ENCODE data around the gene LPO.

The LPO gene

GRCh38 chr17:58215685-58216084 is 22.7 kb upstream of the LPO start:
- no peak overlapping the region for H3K4me3 Mint-ChIP-seq
- peaks cover 24% of the 10 kb centered on the region for H3K4me1 Mint-ChIP-seq
- H3K27ac Mint-ChIP-seq, result no peak overlapping the region
- no peaks in the 10 kb centered on the region for H3K9me3 Mint-ChIP-seq
- DNase-seq (no peak), ATAC-seq (no peak)
- no peaks in the 10 kb centered on the region for H3K27me3 Mint-ChIP-seq
- peaks cover 10% of the 10 kb centered on the region for H3K36me3 Mint-ChIP-seq (ENCODE audit: low read depth)

GRCh38 chr17:58217766-58218165 is 20.6 kb upstream of the LPO start:
- H3K9me3 Mint-ChIP-seq, result no peaks in the 10 kb centered on the region
- H3K27me3 Mint-ChIP-seq, result no peaks in the 10 kb centered on the region
- H3K4me3 Mint-ChIP-seq, result peak overlapping the region; percentile 56
- H3K36me3 Mint-ChIP-seq (ENCODE audit: low read depth), result peaks cover 7% of the 10 kb centered on the region
- DNase-seq, result no peak
- no peak for ATAC-seq
- H3K4me1 Mint-ChIP-seq, result peaks cover 26% of the 10 kb centered on the region
- H3K27ac Mint-ChIP-seq, result peak overlapping the region; percentile 44

DNA sequence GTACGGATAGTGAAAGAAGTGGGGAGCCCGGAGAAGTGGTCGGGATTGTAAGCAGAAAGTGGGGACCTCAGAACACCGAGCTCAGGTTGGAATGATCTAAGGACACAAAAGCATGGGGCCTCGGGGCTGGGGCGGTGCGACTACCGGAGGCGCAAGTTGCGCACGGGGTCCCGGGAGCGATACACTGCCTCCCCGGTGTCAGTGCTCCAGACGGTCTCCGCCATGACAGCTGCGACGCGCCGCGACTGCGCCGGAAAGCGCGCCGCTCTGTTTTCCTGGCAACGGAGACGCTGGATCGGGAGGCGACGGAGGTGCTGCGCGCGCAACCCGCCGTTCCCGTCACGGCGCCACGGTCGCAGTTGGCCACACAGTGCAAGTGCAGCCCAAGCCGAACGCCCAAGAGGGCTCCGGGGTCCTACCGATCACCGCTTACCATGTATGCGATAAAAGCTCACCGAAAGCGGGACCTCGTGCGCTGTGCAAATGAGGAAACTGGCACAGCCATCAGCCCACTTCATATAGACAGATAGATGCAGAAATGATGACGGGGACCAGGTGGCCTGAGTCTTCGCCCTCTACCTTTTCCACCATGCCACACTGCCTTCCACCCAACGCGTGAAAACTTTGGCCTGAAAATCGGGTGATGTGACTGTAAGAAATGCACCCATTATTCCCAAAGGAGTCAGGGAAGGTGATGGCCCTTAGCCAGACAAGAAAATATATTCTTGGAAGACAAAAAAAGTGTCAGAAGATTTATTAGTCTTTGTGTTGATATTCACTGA is 19.2 kb upstream of the LPO start, which contains the start of gene MKS1:
Gene MKS1 (minus strand): TSS at position 249 of the 782 bp plus-strand sequence. CDS start 25 bp downstream, at position 224.
- DNase-seq (peak; percentile 97), ATAC-seq (peak; percentile 99)
- Mint-ChIP-seq H3K4me1 (peaks cover 29% of the 10 kb centered on the region), H3K27ac (peak within 1 kb of the TSS; percentile 92), H3K9me3 (no peaks in the 10 kb centered on the region), H3K27me3 (no peaks in the 10 kb centered on the region), H3K36me3 (ENCODE audit: low read depth) (peaks cover 5% of the 10 kb centered on the region), H3K4me3 (peak within 1 kb of the TSS; percentile 89)

GRCh38 chr17:58219789-58220183 is 18.6 kb upstream of the LPO start:
- ATAC-seq (no peak), DNase-seq (no peak)
- Mint-ChIP-seq H3K27ac (peak overlapping the region; percentile 92), H3K4me1 (peaks cover 33% of the 10 kb centered on the region), H3K27me3 (no peaks in the 10 kb centered on the region), H3K9me3 (no peaks in the 10 kb centered on the region), H3K36me3 (ENCODE audit: low read depth) (peaks cover 5% of the 10 kb centered on the region), H3K4me3 (peak overlapping the region; percentile 89)

- Mint-ChIP-seq H3K4me1 (peaks cover 19% of the 10 kb centered on the region), H3K4me3 (no peak overlapping the region), H3K27me3 (peaks cover 12% of the 10 kb centered on the region), H3K27ac (no peak overlapping the region), H3K36me3 (ENCODE audit: low read depth) (no peaks in the 10 kb centered on the region), H3K9me3 (no peaks in the 10 kb centered on the region)
- ATAC-seq (peak; percentile 69), DNase-seq (no peak)
These were observed 14.1 kb upstream of the LPO start for GRCh38 chr17:58224315-58224714.

DNA sequence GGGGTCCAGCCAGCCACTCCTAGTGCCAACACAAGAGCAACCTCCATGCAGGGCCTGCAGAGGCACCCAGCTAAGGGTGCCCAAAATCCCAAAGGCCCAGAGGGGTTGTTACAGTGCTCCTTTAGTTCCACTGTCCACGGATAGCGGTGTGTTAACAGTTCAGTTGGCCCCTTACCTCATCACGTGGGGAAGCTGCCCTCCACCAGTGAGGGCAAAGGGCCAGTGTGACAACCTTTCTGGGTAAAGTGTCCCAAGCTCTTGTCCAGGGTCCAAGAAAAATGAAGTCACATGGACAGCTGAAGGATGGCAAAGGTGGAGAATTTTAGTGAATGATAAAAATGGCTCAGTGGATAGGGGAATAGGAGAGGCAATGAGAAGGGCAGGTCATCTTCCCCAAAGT is 10.7 kb upstream of the LPO start:
- H3K27me3 Mint-ChIP-seq, result peaks cover 16% of the 10 kb centered on the region
- no peak overlapping the region for H3K27ac Mint-ChIP-seq
- ATAC-seq (no peak), DNase-seq (no peak)
- no peaks in the 10 kb centered on the region for H3K9me3 Mint-ChIP-seq
- no peaks in the 10 kb centered on the region for H3K36me3 Mint-ChIP-seq (ENCODE audit: low read depth)
- no peak overlapping the region for H3K4me3 Mint-ChIP-seq
- peaks cover 18% of the 10 kb centered on the region for H3K4me1 Mint-ChIP-seq

- ATAC-seq (no peak), DNase-seq (no peak)
- Mint-ChIP-seq H3K36me3 (ENCODE audit: low read depth) (no peaks in the 10 kb centered on the region), H3K27me3 (peaks cover 19% of the 10 kb centered on the region), H3K9me3 (no peaks in the 10 kb centered on the region), H3K27ac (no peak overlapping the region), H3K4me1 (peaks cover 23% of the 10 kb centered on the region), H3K4me3 (no peak overlapping the region)
These were observed 9.7 kb upstream of the LPO start for GRCh38 chr17:58228679-58229078.

DNA sequence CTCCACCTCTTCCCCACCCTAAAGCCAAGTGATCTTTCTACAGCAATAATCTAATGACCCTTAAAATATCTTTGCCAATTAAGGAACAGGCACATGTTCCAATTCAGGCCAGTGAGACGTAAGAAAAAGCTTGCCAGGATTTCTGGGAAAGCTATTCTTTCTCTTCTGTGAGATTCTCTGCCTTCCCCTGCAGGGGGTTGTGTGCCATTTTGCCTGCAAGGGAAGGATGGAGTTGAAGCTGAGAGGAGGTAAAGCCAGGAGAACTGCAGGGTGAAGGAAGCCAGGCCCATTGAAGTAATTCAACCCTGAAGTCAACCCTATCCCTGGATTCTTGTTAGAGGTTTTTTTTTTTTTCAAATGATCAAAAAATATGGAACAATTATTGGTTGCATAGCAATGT is 9.0 kb upstream of the LPO start:
- ATAC-seq (no peak), DNase-seq (no peak)
- no peak overlapping the region for H3K4me3 Mint-ChIP-seq
- no peak overlapping the region for H3K27ac Mint-ChIP-seq
- peaks cover 24% of the 10 kb centered on the region for H3K27me3 Mint-ChIP-seq
- peaks cover 19% of the 10 kb centered on the region for H3K4me1 Mint-ChIP-seq
- H3K36me3 Mint-ChIP-seq (ENCODE audit: low read depth), result no peaks in the 10 kb centered on the region
- no peaks in the 10 kb centered on the region for H3K9me3 Mint-ChIP-seq

GRCh38 chr17:58229881-58230280 is 8.5 kb upstream of the LPO start:
- Mint-ChIP-seq H3K9me3 (no peaks in the 10 kb centered on the region), H3K4me1 (peaks cover 16% of the 10 kb centered on the region)
- ATAC-seq, result no peak

GRCh38 chr17:58231641-58232040 is 6.7 kb upstream of the LPO start:
- Mint-ChIP-seq H3K4me1 (peaks cover 16% of the 10 kb centered on the region), H3K9me3 (no peaks in the 10 kb centered on the region), H3K4me3 (no peak overlapping the region), H3K27me3 (peaks cover 33% of the 10 kb centered on the region), H3K27ac (no peak overlapping the region), H3K36me3 (ENCODE audit: low read depth) (no peaks in the 10 kb centered on the region)
- ATAC-seq (no peak), DNase-seq (no peak)

More at GRCh38 chr17:58229881-58230280, 8.5 kb upstream of the LPO start:
- H3K27ac Mint-ChIP-seq, result no peak overlapping the region
- no peak for DNase-seq
- H3K4me3 Mint-ChIP-seq, result no peak overlapping the region
- no peaks in the 10 kb centered on the region for H3K36me3 Mint-ChIP-seq (ENCODE audit: low read depth)
- H3K27me3 Mint-ChIP-seq, result peaks cover 25% of the 10 kb centered on the region

- Mint-ChIP-seq H3K36me3 (ENCODE audit: low read depth) (no peaks in the 10 kb centered on the region), H3K9me3 (no peaks in the 10 kb centered on the region), H3K4me3 (no peak overlapping the region), H3K4me1 (peaks cover 16% of the 10 kb centered on the region), H3K27me3 (peaks cover 37% of the 10 kb centered on the region), H3K27ac (peak overlapping the region; percentile 47)
- DNase-seq (peak; percentile 36), ATAC-seq (peak; percentile 87)
These were observed 5.7 kb upstream of the LPO start for GRCh38 chr17:58232707-58233156.

DNA sequence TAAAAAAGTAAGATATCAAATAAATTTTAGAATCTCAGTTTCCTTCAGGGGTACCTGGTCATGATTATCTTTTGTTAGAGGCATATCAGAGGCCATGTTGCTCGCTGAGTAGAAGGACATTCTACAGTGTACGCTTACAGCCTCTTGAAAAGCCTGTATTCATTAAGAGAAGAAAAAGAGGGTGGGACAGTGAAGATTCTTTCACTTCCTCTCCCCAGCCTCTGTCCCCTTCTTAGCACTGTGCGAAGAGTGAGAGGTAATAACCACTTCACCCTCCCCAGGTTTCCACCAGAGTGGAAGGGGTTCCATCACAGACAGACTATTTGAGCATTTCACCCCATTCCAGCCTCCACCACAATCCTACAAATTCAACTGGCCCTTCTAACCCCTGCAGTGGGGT is 4.8 kb upstream of the LPO start:
- no peak for DNase-seq
- no peaks in the 10 kb centered on the region for H3K9me3 Mint-ChIP-seq
- H3K4me3 Mint-ChIP-seq, result no peak overlapping the region
- peaks cover 16% of the 10 kb centered on the region for H3K4me1 Mint-ChIP-seq
- H3K27me3 Mint-ChIP-seq, result peaks cover 38% of the 10 kb centered on the region
- H3K27ac Mint-ChIP-seq, result no peak overlapping the region
- H3K36me3 Mint-ChIP-seq (ENCODE audit: low read depth), result no peaks in the 10 kb centered on the region
- ATAC-seq, result no peak

DNA sequence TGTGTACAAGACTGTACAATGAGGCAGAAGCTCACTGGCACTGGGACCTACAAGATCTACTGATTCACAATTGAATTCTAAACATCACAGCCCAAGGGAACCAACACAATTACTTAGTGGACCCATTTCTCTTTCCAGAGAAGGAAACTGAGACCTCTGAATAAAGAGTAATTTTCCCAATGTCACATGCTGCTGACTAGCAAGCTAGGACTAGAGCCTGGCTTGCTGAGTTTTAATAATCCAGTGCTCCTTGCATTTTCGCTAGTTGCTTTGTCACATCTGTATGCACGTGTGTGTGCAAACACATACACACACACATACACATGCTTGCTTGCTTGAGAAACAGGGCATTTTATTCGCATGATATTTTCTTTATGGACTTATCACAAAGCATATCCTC is 3.9 kb upstream of the LPO start:
- Mint-ChIP-seq H3K36me3 (ENCODE audit: low read depth) (no peaks in the 10 kb centered on the region), H3K27ac (no peak overlapping the region), H3K27me3 (peaks cover 36% of the 10 kb centered on the region), H3K9me3 (no peaks in the 10 kb centered on the region), H3K4me1 (peaks cover 16% of the 10 kb centered on the region), H3K4me3 (no peak overlapping the region)
- ATAC-seq, result no peak
- DNase-seq, result no peak

GRCh38 chr17:58235821-58236220 is 2.6 kb upstream of the LPO start:
- no peaks in the 10 kb centered on the region for H3K9me3 Mint-ChIP-seq
- ATAC-seq (no peak), DNase-seq (no peak)
- H3K4me3 Mint-ChIP-seq, result no peak overlapping the region
- H3K36me3 Mint-ChIP-seq (ENCODE audit: low read depth), result no peaks in the 10 kb centered on the region
- no peak overlapping the region for H3K27ac Mint-ChIP-seq
- peaks cover 43% of the 10 kb centered on the region for H3K27me3 Mint-ChIP-seq
- H3K4me1 Mint-ChIP-seq, result peaks cover 16% of the 10 kb centered on the region

GRCh38 chr17:58236394-58236793 is 2.0 kb upstream of the LPO start:
- H3K4me1 Mint-ChIP-seq, result peaks cover 16% of the 10 kb centered on the region
- peaks cover 43% of the 10 kb centered on the region for H3K27me3 Mint-ChIP-seq
- DNase-seq (no peak), ATAC-seq (no peak)
- no peak overlapping the region for H3K4me3 Mint-ChIP-seq
- H3K9me3 Mint-ChIP-seq, result no peaks in the 10 kb centered on the region
- H3K27ac Mint-ChIP-seq, result no peak overlapping the region
- no peaks in the 10 kb centered on the region for H3K36me3 Mint-ChIP-seq (ENCODE audit: low read depth)

Measured in activated naive CD8-positive, alpha-beta T cell treated with anti-CD3 and anti-CD28 coated beads, Interleukin-2, amount 50 U/mL, for 24 hours (primary cell).